ENCODE measurements around the gene CAPS2.

DNA sequence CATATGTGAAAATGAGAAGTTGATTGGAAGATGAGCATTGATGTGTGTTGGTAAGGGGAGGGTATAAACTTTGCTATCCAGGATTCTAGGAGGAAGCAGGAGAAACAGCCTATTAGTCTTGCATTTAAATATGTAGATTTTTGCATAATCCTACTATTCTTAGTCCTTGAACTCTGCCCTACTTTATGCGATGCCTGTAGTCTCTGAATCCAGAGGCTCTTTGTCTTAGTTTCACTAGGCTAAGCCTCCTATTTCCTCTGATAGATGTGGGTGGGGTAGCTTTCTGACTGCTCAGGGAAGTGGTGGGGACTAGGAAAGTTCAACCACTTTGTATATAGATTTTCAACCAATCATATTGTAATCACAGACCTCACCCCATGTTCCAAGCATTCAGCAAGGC, 71.0 kb downstream of the CAPS2 start:
- TF ChIP-seq, protein P1, sequence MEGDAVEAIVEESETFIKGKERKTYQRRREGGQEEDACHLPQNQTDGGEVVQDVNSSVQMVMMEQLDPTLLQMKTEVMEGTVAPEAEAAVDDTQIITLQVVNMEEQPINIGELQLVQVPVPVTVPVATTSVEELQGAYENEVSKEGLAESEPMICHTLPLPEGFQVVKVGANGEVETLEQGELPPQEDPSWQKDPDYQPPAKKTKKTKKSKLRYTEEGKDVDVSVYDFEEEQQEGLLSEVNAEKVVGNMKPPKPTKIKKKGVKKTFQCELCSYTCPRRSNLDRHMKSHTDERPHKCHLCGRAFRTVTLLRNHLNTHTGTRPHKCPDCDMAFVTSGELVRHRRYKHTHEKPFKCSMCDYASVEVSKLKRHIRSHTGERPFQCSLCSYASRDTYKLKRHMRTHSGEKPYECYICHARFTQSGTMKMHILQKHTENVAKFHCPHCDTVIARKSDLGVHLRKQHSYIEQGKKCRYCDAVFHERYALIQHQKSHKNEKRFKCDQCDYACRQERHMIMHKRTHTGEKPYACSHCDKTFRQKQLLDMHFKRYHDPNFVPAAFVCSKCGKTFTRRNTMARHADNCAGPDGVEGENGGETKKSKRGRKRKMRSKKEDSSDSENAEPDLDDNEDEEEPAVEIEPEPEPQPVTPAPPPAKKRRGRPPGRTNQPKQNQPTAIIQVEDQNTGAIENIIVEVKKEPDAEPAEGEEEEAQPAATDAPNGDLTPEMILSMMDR (IDR thresholded peaks at IDR 0.05; ENCODE audit: poor library complexity, severe bottlenecking) = no peak
- TF ChIP-seq POLR2AphosphoS5 (IDR thresholded peaks at IDR 0.05) = no peak

Measured in neural cell (in vitro differentiated cells).